ENCODE data around the gene RNF141. TPM values are rescaled to one million over a fixed set of nuclear protein-coding genes. Genes with fewer than 3 reads are reported as not detected.

RNF141 gene
- polyA plus RNA-seq, 1 donor from 2014 or later = 79.2 TPM

DNA sequence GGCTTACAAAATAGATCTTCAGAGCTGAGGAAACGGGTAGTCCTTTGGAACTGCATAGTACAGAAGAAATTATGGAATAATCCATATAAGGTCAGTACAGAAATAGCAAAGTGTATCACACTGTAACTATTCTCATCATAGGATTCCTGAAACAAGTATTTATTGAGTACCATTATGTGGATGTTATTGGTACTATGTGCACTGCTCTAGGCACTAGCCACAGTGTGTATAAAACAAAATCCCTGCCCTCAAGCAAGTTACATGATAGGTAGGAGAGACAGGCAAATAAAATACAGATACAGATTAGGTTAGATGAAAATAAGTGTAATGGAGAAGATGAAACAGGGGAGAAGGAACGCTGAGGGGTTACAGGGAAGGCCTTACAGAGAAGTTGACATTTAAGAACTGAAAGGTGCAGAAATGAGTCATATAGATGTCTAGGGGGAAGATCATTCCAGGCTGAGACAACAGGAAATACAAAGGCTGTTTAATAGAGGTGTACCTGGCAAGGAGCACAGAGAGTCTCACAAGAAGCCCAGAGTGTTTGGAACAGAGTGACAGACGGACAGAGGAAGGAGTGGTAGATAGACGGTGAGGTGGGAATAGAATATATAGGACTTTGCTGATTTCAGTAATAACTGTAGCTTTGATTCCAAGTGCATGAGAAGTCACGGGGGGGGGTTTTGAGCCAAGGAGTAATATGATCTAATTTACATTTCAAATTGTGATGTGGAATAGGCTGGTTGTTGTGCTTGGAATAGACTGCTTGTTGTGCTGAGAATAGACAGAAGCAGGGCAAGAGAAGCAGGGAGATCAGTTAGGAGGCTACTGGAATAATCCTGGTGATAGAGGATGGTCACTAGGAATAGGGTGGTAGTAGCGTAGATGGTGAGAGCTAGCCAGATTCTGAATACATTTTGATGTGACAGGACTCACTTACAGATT, 13.7 kb downstream of the RNF141 start:
- Histone ChIP-seq H3K9me2 (ENCODE audit: insufficient read depth, low read length) (no peaks in the 10 kb centered on the region), H3K27ac (ENCODE audit: low read length) (no peak overlapping the region), H3K9me3 (ENCODE audit: low read length) (no peaks in the 10 kb centered on the region), H3K36me3 (ENCODE audit: insufficient read depth, low read length) (peaks cover 5% of the 10 kb centered on the region), H2AFZ (ENCODE audit: low read depth, low read length) (no peak overlapping the region), H3K27me3 (ENCODE audit: insufficient read depth, low read depth, low read length) (no peaks in the 10 kb centered on the region), H3F3A (ENCODE audit: insufficient read depth, low read length, poor library complexity, severe bottlenecking) (no peaks in the 10 kb centered on the region), H3K4me3 (ENCODE audit: low read length) (no peak overlapping the region), H3K4me2 (ENCODE audit: low read length) (no peak overlapping the region), H4K20me1 (ENCODE audit: insufficient read depth) (no peaks in the 10 kb centered on the region), H3K9ac (ENCODE audit: low read length) (no peak overlapping the region), H3K79me2 (replicated peaks; ENCODE audit: insufficient read depth, low read length) (no peaks in the 10 kb centered on the region)
- TF ChIP-seq MXI1 (conservative IDR thresholded peaks at IDR 0.05; ENCODE audit: poor library complexity, severe bottlenecking) = no peak
- TF ChIP-seq, protein P1, sequence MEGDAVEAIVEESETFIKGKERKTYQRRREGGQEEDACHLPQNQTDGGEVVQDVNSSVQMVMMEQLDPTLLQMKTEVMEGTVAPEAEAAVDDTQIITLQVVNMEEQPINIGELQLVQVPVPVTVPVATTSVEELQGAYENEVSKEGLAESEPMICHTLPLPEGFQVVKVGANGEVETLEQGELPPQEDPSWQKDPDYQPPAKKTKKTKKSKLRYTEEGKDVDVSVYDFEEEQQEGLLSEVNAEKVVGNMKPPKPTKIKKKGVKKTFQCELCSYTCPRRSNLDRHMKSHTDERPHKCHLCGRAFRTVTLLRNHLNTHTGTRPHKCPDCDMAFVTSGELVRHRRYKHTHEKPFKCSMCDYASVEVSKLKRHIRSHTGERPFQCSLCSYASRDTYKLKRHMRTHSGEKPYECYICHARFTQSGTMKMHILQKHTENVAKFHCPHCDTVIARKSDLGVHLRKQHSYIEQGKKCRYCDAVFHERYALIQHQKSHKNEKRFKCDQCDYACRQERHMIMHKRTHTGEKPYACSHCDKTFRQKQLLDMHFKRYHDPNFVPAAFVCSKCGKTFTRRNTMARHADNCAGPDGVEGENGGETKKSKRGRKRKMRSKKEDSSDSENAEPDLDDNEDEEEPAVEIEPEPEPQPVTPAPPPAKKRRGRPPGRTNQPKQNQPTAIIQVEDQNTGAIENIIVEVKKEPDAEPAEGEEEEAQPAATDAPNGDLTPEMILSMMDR (IDR thresholded peaks at IDR 0.05; ENCODE audit: poor library complexity, severe bottlenecking) = no peak
- TF ChIP-seq REST (IDR thresholded peaks at IDR 0.05; ENCODE audit: borderline replicate concordance) = no peak
- TF ChIP-seq RAD21 (conservative IDR thresholded peaks at IDR 0.05) = no peak
- TF ChIP-seq TAF1 (IDR thresholded peaks at IDR 0.05; ENCODE audit: low read depth) = no peak
- no peak for TF ChIP-seq POLR2AphosphoS5 (IDR thresholded peaks at IDR 0.05)
- TF ChIP-seq EZH2 (IDR thresholded peaks at IDR 0.05; ENCODE audit: borderline replicate concordance, insufficient read depth, low read length, poor library complexity, severe bottlenecking) = no peak
- no peak for TF ChIP-seq SMC3 (conservative IDR thresholded peaks at IDR 0.05; ENCODE audit: poor library complexity)
- TF ChIP-seq EP300 (conservative IDR thresholded peaks at IDR 0.05; ENCODE audit: poor library complexity, severe bottlenecking) = no peak

- Histone ChIP-seq H3F3A (ENCODE audit: insufficient read depth, low read length, poor library complexity, severe bottlenecking) (no peaks in the 10 kb centered on the region), H3K9me3 (ENCODE audit: low read length) (no peaks in the 10 kb centered on the region), H3K27me3 (ENCODE audit: insufficient read depth, low read depth, low read length) (no peaks in the 10 kb centered on the region), H2AFZ (ENCODE audit: low read depth, low read length) (no peak overlapping the region), H4K20me1 (ENCODE audit: insufficient read depth) (no peaks in the 10 kb centered on the region), H3K9me2 (ENCODE audit: insufficient read depth, low read length) (no peaks in the 10 kb centered on the region), H3K4me2 (ENCODE audit: low read length) (no peak overlapping the region), H3K79me2 (replicated peaks; ENCODE audit: insufficient read depth, low read length) (no peaks in the 10 kb centered on the region), H3K4me3 (ENCODE audit: low read length) (no peak overlapping the region), H3K36me3 (ENCODE audit: insufficient read depth, low read length) (no peaks in the 10 kb centered on the region), H3K9ac (ENCODE audit: low read length) (no peak overlapping the region), H3K27ac (ENCODE audit: low read length) (no peak overlapping the region)
- no peak for TF ChIP-seq POLR2AphosphoS5 (IDR thresholded peaks at IDR 0.05)
- TF ChIP-seq TAF1 (IDR thresholded peaks at IDR 0.05; ENCODE audit: low read depth) = no peak
- no peak for TF ChIP-seq EP300 (conservative IDR thresholded peaks at IDR 0.05; ENCODE audit: poor library complexity, severe bottlenecking)
- no peak for TF ChIP-seq EZH2 (IDR thresholded peaks at IDR 0.05; ENCODE audit: borderline replicate concordance, insufficient read depth, low read length, poor library complexity, severe bottlenecking)
- TF ChIP-seq SMC3 (conservative IDR thresholded peaks at IDR 0.05; ENCODE audit: poor library complexity) = no peak
- no peak for TF ChIP-seq RAD21 (conservative IDR thresholded peaks at IDR 0.05)
- no peak for TF ChIP-seq REST (IDR thresholded peaks at IDR 0.05; ENCODE audit: borderline replicate concordance)
- TF ChIP-seq MXI1 (conservative IDR thresholded peaks at IDR 0.05; ENCODE audit: poor library complexity, severe bottlenecking) = no peak
Measured at GRCh38 chr11:10524471-10524870, 16.5 kb downstream of the RNF141 start.

Measured in neural cell (in vitro differentiated cells).